ENCODE measurements around the gene CDRT4.

CDRT4 gene

DNA sequence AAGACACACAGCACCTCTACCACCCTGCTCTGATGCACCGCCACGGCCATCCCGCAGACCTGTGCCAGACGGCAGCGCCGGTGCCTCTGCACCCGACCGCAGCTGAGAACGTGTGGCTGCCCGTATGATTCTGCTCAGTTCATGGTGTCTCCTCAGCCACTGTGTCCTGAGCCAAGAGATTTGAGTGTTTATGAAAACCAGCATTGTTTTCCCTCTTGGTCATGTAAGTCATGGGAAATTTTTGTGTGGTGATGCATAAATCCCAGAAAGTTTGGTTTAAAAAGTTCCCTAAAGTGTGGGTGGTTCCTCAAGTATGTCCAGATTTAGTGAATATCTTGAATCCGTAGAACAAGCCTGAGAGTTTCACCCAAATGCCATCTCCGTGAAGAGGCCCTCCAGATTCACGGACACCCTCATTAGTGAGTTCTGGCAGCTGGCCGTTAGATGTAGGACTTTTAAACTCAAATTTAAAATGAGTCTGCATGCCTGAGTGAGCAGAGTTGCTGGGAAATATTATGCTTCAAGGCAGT is 57.6 kb downstream of the CDRT4 start:
- Histone ChIP-seq H4K20me1 (ENCODE audit: control insufficient read depth, insufficient read depth, low read depth, low read length) (no peaks in the 10 kb centered on the region), H3K9me3 (ENCODE audit: control insufficient read depth, insufficient read depth, low read length) (no peaks in the 10 kb centered on the region), H3K27ac (ENCODE audit: low read depth, low read length) (no peak overlapping the region), H3K9me2 (replicated peaks; ENCODE audit: control insufficient read depth, low read length) (no peaks in the 10 kb centered on the region), H3K4me2 (ENCODE audit: low read length) (no peak overlapping the region), H3K79me2 (ENCODE audit: control insufficient read depth, low read length) (no peaks in the 10 kb centered on the region), H3K36me3 (ENCODE audit: control insufficient read depth, low read length) (no peaks in the 10 kb centered on the region), H3K4me3 (ENCODE audit: low read length) (no peak overlapping the region), H3K4me1 (ENCODE audit: control insufficient read depth, low read length) (no peaks in the 10 kb centered on the region), H3F3A (ENCODE audit: control insufficient read depth, insufficient read depth) (no peaks in the 10 kb centered on the region), H3K27me3 (ENCODE audit: control insufficient read depth, low read length) (no peaks in the 10 kb centered on the region)
- no peak for TF ChIP-seq EZH2phosphoT487 (IDR thresholded peaks at IDR 0.05; ENCODE audit: borderline replicate concordance, low read length)
- TF ChIP-seq, protein P1, sequence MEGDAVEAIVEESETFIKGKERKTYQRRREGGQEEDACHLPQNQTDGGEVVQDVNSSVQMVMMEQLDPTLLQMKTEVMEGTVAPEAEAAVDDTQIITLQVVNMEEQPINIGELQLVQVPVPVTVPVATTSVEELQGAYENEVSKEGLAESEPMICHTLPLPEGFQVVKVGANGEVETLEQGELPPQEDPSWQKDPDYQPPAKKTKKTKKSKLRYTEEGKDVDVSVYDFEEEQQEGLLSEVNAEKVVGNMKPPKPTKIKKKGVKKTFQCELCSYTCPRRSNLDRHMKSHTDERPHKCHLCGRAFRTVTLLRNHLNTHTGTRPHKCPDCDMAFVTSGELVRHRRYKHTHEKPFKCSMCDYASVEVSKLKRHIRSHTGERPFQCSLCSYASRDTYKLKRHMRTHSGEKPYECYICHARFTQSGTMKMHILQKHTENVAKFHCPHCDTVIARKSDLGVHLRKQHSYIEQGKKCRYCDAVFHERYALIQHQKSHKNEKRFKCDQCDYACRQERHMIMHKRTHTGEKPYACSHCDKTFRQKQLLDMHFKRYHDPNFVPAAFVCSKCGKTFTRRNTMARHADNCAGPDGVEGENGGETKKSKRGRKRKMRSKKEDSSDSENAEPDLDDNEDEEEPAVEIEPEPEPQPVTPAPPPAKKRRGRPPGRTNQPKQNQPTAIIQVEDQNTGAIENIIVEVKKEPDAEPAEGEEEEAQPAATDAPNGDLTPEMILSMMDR (IDR thresholded peaks at IDR 0.05; ENCODE audit: low read depth, low read length, poor library complexity, severe bottlenecking), result no peak

DNA sequence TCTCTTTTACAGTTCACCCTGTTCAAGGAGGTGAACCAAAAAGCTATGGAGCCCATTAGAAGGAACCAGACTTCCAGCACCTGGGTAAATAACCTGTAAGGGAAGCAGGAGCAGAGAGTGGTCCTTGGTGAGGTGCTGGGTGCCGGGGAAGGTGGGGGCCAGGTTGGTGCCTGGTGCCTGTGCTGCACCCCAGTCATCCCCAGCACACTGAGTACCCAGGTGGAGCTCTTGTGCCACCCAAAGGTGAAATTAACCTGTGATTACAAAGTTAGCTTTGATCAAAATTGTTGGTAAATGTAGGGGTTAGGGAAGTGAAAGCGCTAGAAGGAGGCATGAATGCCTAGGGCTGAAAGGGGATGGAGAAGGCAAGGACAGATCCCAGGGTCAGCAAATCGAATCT is 58.6 kb downstream of the CDRT4 start:
- no peaks in the 10 kb centered on the region for H3F3A ChIP-seq (ENCODE audit: control insufficient read depth, insufficient read depth)
- no peaks in the 10 kb centered on the region for H3K9me2 ChIP-seq (replicated peaks; ENCODE audit: control insufficient read depth, low read length)
- H3K27me3 ChIP-seq (ENCODE audit: control insufficient read depth, low read length), result no peaks in the 10 kb centered on the region
- H3K4me3 ChIP-seq (ENCODE audit: low read length), result no peak overlapping the region
- H3K4me2 ChIP-seq (ENCODE audit: low read length), result no peak overlapping the region
- no peaks in the 10 kb centered on the region for H3K79me2 ChIP-seq (ENCODE audit: control insufficient read depth, low read length)
- H3K9me3 ChIP-seq (ENCODE audit: control insufficient read depth, insufficient read depth, low read length), result no peaks in the 10 kb centered on the region
- H3K36me3 ChIP-seq (ENCODE audit: control insufficient read depth, low read length), result no peaks in the 10 kb centered on the region
- no peaks in the 10 kb centered on the region for H3K4me1 ChIP-seq (ENCODE audit: control insufficient read depth, low read length)
- H3K27ac ChIP-seq (ENCODE audit: low read depth, low read length), result no peak overlapping the region
- no peak for TF ChIP-seq EZH2phosphoT487 (IDR thresholded peaks at IDR 0.05; ENCODE audit: borderline replicate concordance, low read length)
- TF ChIP-seq, protein P1 (IDR thresholded peaks at IDR 0.05; ENCODE audit: low read depth, low read length, poor library complexity, severe bottlenecking), result no peak
- no peaks in the 10 kb centered on the region for H4K20me1 ChIP-seq (ENCODE audit: control insufficient read depth, insufficient read depth, low read depth, low read length)

DNA sequence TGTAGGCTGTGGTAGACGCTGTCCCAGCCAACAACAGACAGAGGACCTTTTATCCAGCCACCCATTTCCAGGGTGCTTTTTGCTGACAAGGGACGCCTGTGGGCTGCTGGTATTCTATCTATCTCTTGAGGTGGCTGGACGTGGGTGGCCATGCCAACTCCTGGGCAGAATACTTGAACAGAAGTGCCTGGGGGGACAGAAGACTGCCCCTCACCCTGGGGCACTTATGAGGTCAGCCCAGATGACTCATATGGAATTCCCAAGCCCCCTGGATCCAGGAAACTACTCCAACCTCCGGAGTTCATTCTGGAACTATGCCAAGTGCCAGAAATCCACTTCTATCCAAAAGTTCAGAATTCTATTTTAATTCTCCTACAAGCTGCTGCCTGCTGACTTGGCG is 61.3 kb downstream of the CDRT4 start:
- H3K4me3 ChIP-seq (ENCODE audit: low read length), result no peak overlapping the region
- H3K9me3 ChIP-seq (ENCODE audit: control insufficient read depth, insufficient read depth, low read length), result no peaks in the 10 kb centered on the region
- no peaks in the 10 kb centered on the region for H3K4me1 ChIP-seq (ENCODE audit: control insufficient read depth, low read length)
- no peaks in the 10 kb centered on the region for H3F3A ChIP-seq (ENCODE audit: control insufficient read depth, insufficient read depth)
- H3K27ac ChIP-seq (ENCODE audit: low read depth, low read length), result no peak overlapping the region
- no peak for TF ChIP-seq EZH2phosphoT487 (IDR thresholded peaks at IDR 0.05; ENCODE audit: borderline replicate concordance, low read length)
- TF ChIP-seq, protein P1 (IDR thresholded peaks at IDR 0.05; ENCODE audit: low read depth, low read length, poor library complexity, severe bottlenecking), result no peak
- no peaks in the 10 kb centered on the region for H3K36me3 ChIP-seq (ENCODE audit: control insufficient read depth, low read length)
- H3K27me3 ChIP-seq (ENCODE audit: control insufficient read depth, low read length), result no peaks in the 10 kb centered on the region
- no peaks in the 10 kb centered on the region for H3K9me2 ChIP-seq (replicated peaks; ENCODE audit: control insufficient read depth, low read length)
- no peak overlapping the region for H3K4me2 ChIP-seq (ENCODE audit: low read length)
- H4K20me1 ChIP-seq (ENCODE audit: control insufficient read depth, insufficient read depth, low read depth, low read length), result no peaks in the 10 kb centered on the region
- no peaks in the 10 kb centered on the region for H3K79me2 ChIP-seq (ENCODE audit: control insufficient read depth, low read length)
